ENCODE results near the gene LENG8.
"Not testable (repeated sequence)": the region's sequence is repeated elsewhere in the genome, so short reads cannot be mapped to it uniquely, and the experiment has no call there.

The LENG8 gene

GRCh38 chr19:54484451-54484850 is 35.5 kb downstream of the LENG8 start:
- no peak for DNase-seq (ENCODE audit: low spot score)

- no peak for DNase-seq (ENCODE audit: low spot score)
These were observed 36.9 kb downstream of the LENG8 start for GRCh38 chr19:54485851-54486250.

GRCh38 chr19:54489341-54489740 is 40.3 kb downstream of the LENG8 start:
- no peak for DNase-seq (ENCODE audit: low spot score)

- DNase-seq (ENCODE audit: low spot score), result no peak
These were observed 40.8 kb downstream of the LENG8 start for GRCh38 chr19:54489766-54490165.

GRCh38 chr19:54492568-54492967 is 43.6 kb downstream of the LENG8 start:
- DNase-seq (ENCODE audit: low spot score), result no peak

- DNase-seq (ENCODE audit: low spot score), result not testable (repeated sequence)
These were observed 44.1 kb downstream of the LENG8 start for GRCh38 chr19:54493056-54493455.

- no peak for DNase-seq (ENCODE audit: low spot score)
These were observed 45.1 kb downstream of the LENG8 start for GRCh38 chr19:54493967-54494585.

- not testable (repeated sequence) for DNase-seq (ENCODE audit: low spot score)
These were observed 46.3 kb downstream of the LENG8 start for GRCh38 chr19:54495284-54495683.

GRCh38 chr19:54497747-54498450 is 48.9 kb downstream of the LENG8 start:
- DNase-seq (ENCODE audit: low spot score), result not testable (repeated sequence)

- DNase-seq (ENCODE audit: low spot score), result not testable (repeated sequence)
These were observed 49.4 kb downstream of the LENG8 start for GRCh38 chr19:54498451-54498772.

GRCh38 chr19:54502518-54503048 is 53.6 kb downstream of the LENG8 start, which contains the start of gene LAIR2:
LAIR2 (plus strand) TSS chr19:54502831; CDS start chr19:54502919, 88 bp downstream.
- DNase-seq (ENCODE audit: low spot score), result no peak

GRCh38 chr19:54505542-54505941 is 56.5 kb downstream of the LENG8 start:
- not testable (repeated sequence) for DNase-seq (ENCODE audit: low spot score)

- DNase-seq (ENCODE audit: low spot score), result no peak
These were observed 57.1 kb downstream of the LENG8 start for GRCh38 chr19:54506079-54506478.

- DNase-seq (ENCODE audit: low spot score), result not testable (repeated sequence)
These were observed 58.2 kb downstream of the LENG8 start for GRCh38 chr19:54507038-54507717.

- DNase-seq (ENCODE audit: low spot score), result no peak
These were observed 58.8 kb downstream of the LENG8 start for GRCh38 chr19:54507824-54508223.

GRCh38 chr19:54508487-54508886 is 59.5 kb downstream of the LENG8 start:
- DNase-seq (ENCODE audit: low spot score), result not testable (repeated sequence)

- DNase-seq (ENCODE audit: low spot score), result not testable (repeated sequence)
These were observed 60.4 kb downstream of the LENG8 start for GRCh38 chr19:54509200-54509940.
